CD4-positive, alpha-beta T cell (primary cell): ENCODE measurements around the gene SPOCD1. TPM values are rescaled to one million over a fixed set of nuclear protein-coding genes. Genes with fewer than 3 reads are reported as not detected.

ENCODE experiments used
- ATAC-seq: fragments of 200-7000 bp; cut with Tn5 transposase; one replicate; pipeline ENCODE4 v1.10.0; 2022; ENCODE audit warnings: mild to moderate bottlenecking; ENCODE audit not compliant: poor library complexity
- CTCF ChIA-PET: fragments of 350-600 bp; sonication (Branson Sonifier 250); formaldehyde crosslinking; loops from one replicate; lab custom pipeline; 2021; ENCODE audit warnings: antibody characterized with exemption, inconsistent platforms; lab: Charles Lee
- POLR2A ChIA-PET: fragments of 350-600 bp; sonication (Branson Sonifier 250); formaldehyde crosslinking; loops from one replicate; lab custom pipeline; 2021; ENCODE audit warnings: antibody characterized with exemption, inconsistent platforms; lab: Charles Lee
- DNase-seq, 14 experiments: peaks; one replicate each; pipeline ENCODE4 v3.0.0-alpha.2; 2013 to 2020; ENCODE audit warnings: mixed read lengths in 2 of 14
- H3K27ac ChIP-seq, 2 donors: one replicate each; pipeline versions ENCODE4 v1.5.1 to v1.7.0; 2013; ENCODE audit warnings: low read length in 2 of 2, low read depth in 1 of 2, mild to moderate bottlenecking in 1 of 2
- H3K27me3 ChIP-seq, 2 experiments: 1 replicate in 1 of 2; 2 replicates in 1 of 2; pipeline versions ENCODE4 v1.6.1 to v1.7.0; 2013; ENCODE audit warnings: low read length in 2 of 2, control low read depth in 1 of 2, mild to moderate bottlenecking in 1 of 2, moderate library complexity in 1 of 2; ENCODE audit not compliant: insufficient read depth in 2 of 2, control insufficient read depth in 1 of 2
- H3K36me3 ChIP-seq: one replicate; pipeline ENCODE4 v1.6.1; 2013; ENCODE audit warnings: low read length, control low read depth; ENCODE audit not compliant: insufficient read depth
- H3K4me1 ChIP-seq: one replicate; pipeline ENCODE4 v1.6.1; 2013; ENCODE audit warnings: low read length, control low read depth; ENCODE audit not compliant: insufficient read depth
- H3K4me3 ChIP-seq: one replicate; pipeline ENCODE4 v1.5.1; 2013; ENCODE audit warnings: mild to moderate bottlenecking, low read length, moderate library complexity
- H3K9me3 ChIP-seq, 2 experiments: 1 replicate in 1 of 2; 2 replicates in 1 of 2; pipeline versions ENCODE4 v1.6.1 to v1.7.0; 2013; ENCODE audit warnings: low read length in 2 of 2, mild to moderate bottlenecking in 2 of 2, control low read depth in 1 of 2, moderate library complexity in 1 of 2; ENCODE audit not compliant: control insufficient read depth in 1 of 2, insufficient read depth in 1 of 2
- H3K27ac Mint-ChIP-seq: one replicate; pipeline ENCODE4 v1.8.0; 2020; ENCODE audit warnings: mixed read lengths
- H3K27me3 Mint-ChIP-seq: one replicate; pipeline ENCODE4 v1.8.0; 2021; ENCODE audit warnings: mixed read lengths
- H3K36me3 Mint-ChIP-seq: one replicate; pipeline ENCODE4 v1.8.0; 2021; ENCODE audit warnings: low read depth, mixed read lengths
- H3K4me1 Mint-ChIP-seq: one replicate; pipeline ENCODE4 v1.8.0; 2021; ENCODE audit warnings: low read depth, mixed read lengths
- H3K4me3 Mint-ChIP-seq: one replicate; pipeline ENCODE4 v1.8.0; 2020; ENCODE audit warnings: mild to moderate bottlenecking, mixed read lengths
- H3K9me3 Mint-ChIP-seq: one replicate; pipeline ENCODE4 v1.8.0; 2020; ENCODE audit warnings: mixed read lengths
- intact Hi-C, 2 experiments: fragments of 100-400 bp; cut with DNase I in 1 of 2; cut with micrococcal nuclease in 1 of 2; formaldehyde crosslinking; loops; one replicate each; pipeline versions ENCODE4 v1.15.1 to v1.9.0; 2023 to 2025; cut with DNase I, micrococcal nuclease
- total RNA-seq, 174 experiments: library from RNA in 2 of 174; stranded (reverse) in 2 of 174; gene quantifications; one replicate each; pipeline ENCODE4 v1.2.3 and lab custom pipeline; 2021 to 2026
- TF ChIP-seq, protein P1 (sequence below): fragments of 200-600 bp; IDR thresholded peaks from one replicate; pipeline ENCODE4 v1.8.0; 2022; ENCODE audit warnings: antibody characterized with exemption, mild to moderate bottlenecking

SPOCD1 gene
- total RNA-seq, 2 experiments from 2014 or later: 0.11 to 0.27 TPM

DNA sequence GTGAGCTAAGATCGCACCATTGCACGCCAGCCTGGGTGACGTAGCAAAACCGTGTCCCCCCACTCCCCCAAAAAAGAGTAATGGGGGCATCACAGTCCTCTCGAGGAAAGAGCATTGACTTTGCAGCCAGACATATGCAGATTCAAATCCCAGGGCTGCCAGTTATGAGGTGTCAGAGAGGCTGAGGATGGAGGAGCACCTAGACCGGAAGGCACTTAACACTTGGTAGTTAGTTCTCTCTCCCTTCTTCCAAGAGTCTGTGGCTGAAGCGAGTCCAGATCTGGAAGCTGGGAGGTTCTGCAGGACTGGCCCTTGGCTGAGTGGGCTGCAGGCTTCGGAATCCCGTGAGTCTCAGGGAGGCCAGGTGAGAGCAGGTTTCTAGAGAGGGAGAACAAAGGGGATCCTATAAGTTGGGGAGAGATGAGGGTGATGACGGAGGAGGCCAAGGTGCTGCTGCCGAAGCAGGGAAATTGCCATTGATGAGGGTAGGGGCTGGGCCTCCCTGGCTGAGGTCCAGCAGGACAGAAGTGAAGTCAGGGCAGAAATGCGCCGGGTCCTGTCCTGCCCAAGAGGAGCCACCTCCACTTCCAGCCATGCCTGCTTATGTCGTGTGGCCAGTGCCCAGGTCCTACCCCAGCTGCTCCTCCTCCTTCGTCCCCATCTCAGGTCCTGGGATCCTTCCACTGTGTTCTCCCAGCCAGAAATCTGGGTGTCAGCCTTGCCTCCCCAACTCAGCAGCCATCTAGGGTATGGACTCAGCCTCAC lies 13.3 kb upstream of the SPOCD1 start:
- no peak for ATAC-seq
- Histone ChIP-seq H3K4me3 (no peak overlapping the region), H3K27ac (no peak overlapping the region), H3K27me3 (no peaks in the 10 kb centered on the region), H3K36me3 (no peaks in the 10 kb centered on the region), H3K4me1 (peaks cover 41% of the 10 kb centered on the region), H3K9me3 (no peaks in the 10 kb centered on the region)
- ChIA-PET CTCF (interaction anchor here (0.6 kb wide), 1 partner anchor 152 kb away, joined by 3 read pairs; no protein-coding TSS in a partner anchor), POLR2A (interaction anchor here (0.6 to 3.3 kb wide), 4 partner anchors 19 to 115 kb away, joined by 3 to 20 read pairs (median 8); no protein-coding TSS in a partner anchor)
- no peaks in the 10 kb centered on the region for H3K36me3 Mint-ChIP-seq
- intact Hi-C loops: loop anchor here (5.0 kb wide), 1 partner anchor 108 kb away; the partner anchor contains the start of gene PTP4A2 (in 2 of the 2)
- no peaks in the 10 kb centered on the region for H3K9me3 Mint-ChIP-seq
- TF ChIP-seq, protein P1, sequence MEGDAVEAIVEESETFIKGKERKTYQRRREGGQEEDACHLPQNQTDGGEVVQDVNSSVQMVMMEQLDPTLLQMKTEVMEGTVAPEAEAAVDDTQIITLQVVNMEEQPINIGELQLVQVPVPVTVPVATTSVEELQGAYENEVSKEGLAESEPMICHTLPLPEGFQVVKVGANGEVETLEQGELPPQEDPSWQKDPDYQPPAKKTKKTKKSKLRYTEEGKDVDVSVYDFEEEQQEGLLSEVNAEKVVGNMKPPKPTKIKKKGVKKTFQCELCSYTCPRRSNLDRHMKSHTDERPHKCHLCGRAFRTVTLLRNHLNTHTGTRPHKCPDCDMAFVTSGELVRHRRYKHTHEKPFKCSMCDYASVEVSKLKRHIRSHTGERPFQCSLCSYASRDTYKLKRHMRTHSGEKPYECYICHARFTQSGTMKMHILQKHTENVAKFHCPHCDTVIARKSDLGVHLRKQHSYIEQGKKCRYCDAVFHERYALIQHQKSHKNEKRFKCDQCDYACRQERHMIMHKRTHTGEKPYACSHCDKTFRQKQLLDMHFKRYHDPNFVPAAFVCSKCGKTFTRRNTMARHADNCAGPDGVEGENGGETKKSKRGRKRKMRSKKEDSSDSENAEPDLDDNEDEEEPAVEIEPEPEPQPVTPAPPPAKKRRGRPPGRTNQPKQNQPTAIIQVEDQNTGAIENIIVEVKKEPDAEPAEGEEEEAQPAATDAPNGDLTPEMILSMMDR: no peak
- H3K27me3 Mint-ChIP-seq: no peaks in the 10 kb centered on the region
- peaks cover 44% of the 10 kb centered on the region for H3K4me1 Mint-ChIP-seq
- no peak for DNase-seq
- H3K27ac Mint-ChIP-seq: no peak overlapping the region
- no peak overlapping the region for H3K4me3 Mint-ChIP-seq

DNA sequence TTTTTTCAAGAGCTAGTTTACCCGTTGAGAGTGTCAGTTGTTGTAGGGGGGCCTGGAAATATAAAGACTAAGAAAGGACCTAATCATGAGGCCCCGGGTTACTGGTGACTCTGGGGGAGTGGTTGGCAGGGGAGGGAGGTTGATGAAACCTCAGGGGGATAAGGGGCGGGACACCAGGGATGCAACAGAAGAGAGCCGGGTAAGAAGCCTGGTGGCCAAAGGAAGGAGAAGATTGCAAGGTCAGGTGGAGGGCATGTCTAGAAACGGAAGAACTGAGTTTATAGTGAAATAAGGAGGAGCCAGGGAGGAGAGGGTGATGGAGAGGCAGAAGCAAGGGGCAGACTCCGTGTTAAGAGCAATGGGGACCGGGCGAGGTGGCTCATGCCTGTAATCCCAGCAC lies 12.5 kb upstream of the SPOCD1 start:
- intact Hi-C loops: loop anchor here (5.0 kb wide), 1 partner anchor 109 kb away; the partner anchor contains the start of gene PTP4A2 (in 2 of the 2)
- POLR2A ChIA-PET: interaction anchor here (1.4 to 3.3 kb wide), 4 partner anchors 20 to 116 kb away, joined by 3 to 20 read pairs (median 16); partner anchors contain the start of gene PTP4A2
- CTCF ChIA-PET: interaction anchor here (2.5 kb wide), 1 partner anchor 136 kb away, joined by 7 read pairs; no protein-coding TSS in a partner anchor

DNA sequence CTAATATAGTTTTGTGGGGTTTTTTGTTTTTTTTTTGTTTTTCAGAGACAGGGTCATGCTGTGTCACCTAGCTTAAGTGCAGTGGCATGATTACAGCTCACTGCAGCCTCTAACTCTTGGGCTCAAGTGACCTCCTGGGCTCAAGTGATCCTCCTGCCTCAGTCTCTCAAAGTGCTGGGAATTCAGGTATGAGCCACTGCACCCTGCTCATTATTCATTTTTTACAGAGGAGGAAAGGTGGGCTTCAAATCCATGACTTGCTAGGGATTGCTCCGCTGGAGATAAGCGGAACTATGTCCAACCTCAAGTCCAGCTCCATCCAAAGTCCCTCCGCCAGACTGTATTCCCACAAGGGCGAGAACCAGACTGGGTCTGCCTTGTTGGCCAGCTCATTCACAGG lies 8.0 kb upstream of the SPOCD1 start:
- intact Hi-C loops: no loop called here
- Histone ChIP-seq H3K4me3 (no peak overlapping the region), H3K27ac (no peak overlapping the region), H3K27me3 (no peaks in the 10 kb centered on the region), H3K9me3 (no peaks in the 10 kb centered on the region), H3K36me3 (no peaks in the 10 kb centered on the region), H3K4me1 (peaks cover 31% of the 10 kb centered on the region)
- Mint-ChIP-seq H3K27ac (no peak overlapping the region), H3K36me3 (no peaks in the 10 kb centered on the region), H3K9me3 (no peaks in the 10 kb centered on the region), H3K27me3 (no peaks in the 10 kb centered on the region), H3K4me1 (peaks cover 27% of the 10 kb centered on the region), H3K4me3 (no peak overlapping the region)
- no peak for ATAC-seq
- ChIA-PET POLR2A (interaction anchor here (0.6 kb wide), 1 partner anchor 63 kb away, joined by 3 read pairs; no protein-coding TSS in a partner anchor), CTCF (no interaction called here)
- no peak for DNase-seq
- TF ChIP-seq, protein P1: no peak

More for the DNA sequence above, 12.5 kb upstream of the SPOCD1 start:
- H3K4me1 Mint-ChIP-seq: peaks cover 44% of the 10 kb centered on the region
- no peaks in the 10 kb centered on the region for H3K9me3 Mint-ChIP-seq
- peaks cover 41% of the 10 kb centered on the region for H3K4me1 ChIP-seq
- no peaks in the 10 kb centered on the region for H3K36me3 Mint-ChIP-seq
- H3K9me3 ChIP-seq: no peaks in the 10 kb centered on the region
- no peaks in the 10 kb centered on the region for H3K27me3 Mint-ChIP-seq
- H3K4me3 Mint-ChIP-seq: no peak overlapping the region
- no peaks in the 10 kb centered on the region for H3K27me3 ChIP-seq
- peak in 1 of 14 experiments; percentile 8 for DNase-seq
- no peaks in the 10 kb centered on the region for H3K36me3 ChIP-seq
- H3K27ac Mint-ChIP-seq: peak overlapping the region; percentile 88
- TF ChIP-seq, protein P1: no peak
- no peak for ATAC-seq
- no peak overlapping the region for H3K27ac ChIP-seq
- no peak overlapping the region for H3K4me3 ChIP-seq
